H4 (cell line): ENCODE measurements around the gene CUEDC1. TPM values are rescaled to one million over a fixed set of nuclear protein-coding genes. Genes with fewer than 3 reads are reported as not detected.
"Not testable (repeated sequence)": the region's sequence is repeated elsewhere in the genome, so short reads cannot be mapped to it uniquely, and the experiment has no call there.

Source experiments
- DNase-seq: peaks from one replicate; pipeline ENCODE4 v3.0.0-alpha.2; 2015; ENCODE audit warnings: low spot score
- total RNA-seq: library from RNA; depleted of rRNA; stranded (reverse); fragments of >200 nt; shearing (Covaris generic); gene quantifications from 2 replicates; pipeline ENCODE4 v1.2.3, GENCODE V29; 2014

CUEDC1 gene
- total RNA-seq, 1 experiment from 2014 or later: 7.4 TPM

DNA sequence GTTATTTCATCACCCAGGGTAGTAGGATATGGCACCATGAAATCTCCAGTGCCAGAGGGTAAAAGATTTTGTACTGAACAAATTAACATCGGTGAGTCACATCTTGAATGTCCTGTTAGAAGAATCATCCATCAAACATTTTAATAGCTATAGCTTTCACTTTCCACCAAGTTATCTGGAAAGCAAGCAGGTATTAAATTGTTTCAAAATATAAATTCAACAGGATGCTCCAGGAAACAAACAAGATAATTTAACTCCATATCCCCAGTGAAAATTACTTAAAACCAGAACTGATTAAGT is 30.4 kb upstream of the CUEDC1 start:
- DNase-seq: peak; percentile 68

DNA sequence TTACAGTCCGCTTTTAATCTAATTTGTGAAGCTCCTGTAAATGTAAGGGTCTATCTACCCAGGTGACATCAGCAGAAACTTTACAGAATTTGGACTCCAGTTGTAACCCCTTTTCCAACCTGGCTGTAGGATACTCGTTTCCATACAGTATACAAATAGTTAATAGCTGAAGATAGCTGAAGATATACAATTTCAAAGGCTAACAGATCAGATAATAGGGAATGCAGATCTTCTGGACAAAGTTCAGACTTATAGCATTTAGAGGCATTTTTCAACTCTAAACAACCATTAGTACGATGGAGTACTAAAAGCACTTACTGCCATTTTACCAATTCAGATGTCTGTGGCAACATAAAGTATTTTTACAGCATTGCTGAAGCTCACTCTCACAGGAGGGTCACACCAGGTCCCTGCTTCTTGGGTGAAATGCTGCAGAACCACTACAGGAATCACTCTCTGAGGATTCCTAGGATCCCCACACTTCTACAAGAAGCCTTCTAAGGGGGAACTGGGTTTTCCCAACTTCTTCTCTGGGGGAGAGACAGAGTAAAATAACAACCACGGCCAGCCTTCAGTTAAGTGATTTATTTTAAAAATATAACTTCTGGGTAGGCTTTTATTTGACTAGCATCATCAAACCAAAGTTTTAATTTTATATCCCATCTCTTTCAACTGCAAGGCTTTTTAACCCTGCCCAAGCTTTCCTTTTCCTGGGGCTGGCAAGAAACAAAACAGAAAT is 29.9 kb upstream of the CUEDC1 start:
- DNase-seq: no peak

DNA sequence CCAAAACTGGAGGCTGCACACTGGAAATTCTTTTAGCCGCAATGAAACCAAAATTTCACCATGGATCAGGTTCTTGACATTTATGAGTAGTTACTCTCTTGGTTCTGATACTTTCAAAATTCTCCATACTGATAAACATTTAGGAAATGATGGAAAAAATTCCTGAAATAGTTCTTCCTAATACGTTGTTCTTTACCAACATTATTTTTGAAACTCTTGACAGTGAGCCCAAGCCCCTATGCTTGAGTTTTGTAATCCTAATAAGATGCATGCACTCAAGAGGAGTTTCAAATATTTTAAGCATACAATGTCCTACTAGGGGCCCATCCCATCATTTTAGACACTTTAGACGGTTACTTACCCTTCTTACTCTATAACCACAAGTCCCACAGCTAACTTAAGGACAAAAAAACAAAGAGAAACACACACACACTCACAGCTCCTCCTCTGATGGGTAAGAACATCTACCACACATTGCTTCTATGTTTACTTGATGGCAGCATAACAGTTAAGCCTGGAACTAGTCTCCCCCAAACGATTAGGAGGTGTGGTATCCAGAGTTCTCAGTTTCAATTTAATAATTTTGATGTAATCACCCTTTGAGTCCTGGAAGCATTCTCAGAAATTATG is 29.2 kb upstream of the CUEDC1 start:
- DNase-seq: no peak

DNA sequence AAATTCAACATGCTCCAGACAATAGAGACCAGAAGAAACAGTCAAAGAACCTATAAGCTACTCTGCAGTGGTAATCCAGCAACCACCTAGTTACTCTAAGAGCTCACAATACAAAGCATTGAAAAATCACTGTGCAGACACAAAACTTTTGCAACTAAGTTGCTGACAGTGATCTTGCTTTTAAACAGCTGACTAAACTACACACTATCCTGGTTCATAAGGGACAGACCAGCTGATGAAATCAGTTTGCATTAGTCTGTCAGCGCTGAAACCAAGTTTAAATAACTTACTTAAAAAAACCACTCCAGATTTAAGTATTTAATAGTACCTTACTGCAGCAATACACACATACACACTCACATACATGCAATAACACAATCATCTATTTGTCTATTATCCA is 28.2 kb upstream of the CUEDC1 start:
- no peak for DNase-seq

DNA sequence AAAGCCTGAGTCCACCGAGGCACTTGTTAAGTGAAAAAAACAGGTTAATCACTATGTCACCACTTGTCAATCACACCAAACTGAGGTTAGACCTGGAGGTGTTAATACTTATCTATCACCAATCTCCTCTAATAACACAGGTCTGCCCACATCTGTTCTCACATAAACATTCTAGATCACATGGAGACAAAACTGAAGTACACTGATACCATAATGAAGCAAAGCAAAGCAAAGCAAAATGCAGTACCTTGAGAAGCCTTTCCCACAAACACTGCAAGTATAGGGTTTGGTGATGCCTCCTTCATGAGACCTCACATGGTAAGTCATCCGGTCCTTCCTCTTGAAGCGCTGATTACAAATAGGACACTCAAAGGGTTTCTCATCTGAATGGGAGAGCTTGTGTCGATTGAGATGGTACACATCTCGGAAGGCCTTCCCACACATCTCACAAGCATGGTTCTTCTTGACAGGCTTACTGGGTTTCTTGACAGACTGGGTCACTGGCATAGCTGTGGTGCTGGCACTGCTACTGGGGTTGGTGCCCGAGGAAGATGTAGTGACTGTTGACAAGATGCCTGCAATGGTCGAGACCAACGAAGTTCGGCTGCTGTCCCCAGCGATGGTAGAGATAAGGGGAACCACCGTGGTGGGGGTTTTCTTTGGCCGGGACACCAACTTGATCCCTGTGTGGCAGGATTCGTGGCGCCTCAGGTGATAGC is 27.4 kb upstream of the CUEDC1 start:
- no peak for DNase-seq

DNA sequence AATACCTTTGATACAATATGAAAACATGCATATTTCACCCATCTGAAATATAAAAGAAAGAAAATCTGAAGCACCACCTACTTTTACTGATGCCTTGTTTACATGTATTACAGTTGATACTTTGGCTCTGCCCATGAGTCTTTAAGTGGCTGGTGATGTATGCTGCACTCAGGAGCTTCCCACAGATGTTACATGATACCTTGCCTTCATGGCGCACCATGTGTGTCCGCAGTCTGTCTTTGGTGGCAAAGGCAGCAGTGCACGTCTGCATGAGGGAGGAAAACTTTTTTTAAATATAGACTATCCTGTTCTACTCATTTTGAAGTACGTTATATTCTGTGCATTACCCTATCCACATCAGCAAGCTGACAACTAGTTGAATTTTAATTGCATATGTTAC is 25.3 kb upstream of the CUEDC1 start:
- no peak for DNase-seq

DNA sequence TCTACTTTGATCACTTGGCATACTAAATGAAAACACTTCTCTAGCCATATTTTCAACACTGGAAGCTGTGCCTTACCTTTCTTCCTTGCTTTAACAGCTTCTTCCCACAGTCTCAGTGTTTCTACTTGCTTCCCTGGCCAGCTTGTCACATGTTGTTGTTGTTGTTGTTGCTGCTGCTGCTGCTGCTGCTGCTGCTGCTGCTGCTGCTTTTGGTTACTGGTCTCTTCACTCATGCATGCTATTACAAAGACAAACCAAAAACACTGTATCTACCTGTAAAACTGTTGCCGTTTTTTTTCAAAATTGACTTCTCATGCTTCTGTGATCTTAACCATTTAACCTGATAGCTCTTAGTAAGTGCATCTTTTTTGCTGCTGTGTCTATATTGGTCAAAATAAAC is 23.9 kb upstream of the CUEDC1 start:
- no peak for DNase-seq

DNA sequence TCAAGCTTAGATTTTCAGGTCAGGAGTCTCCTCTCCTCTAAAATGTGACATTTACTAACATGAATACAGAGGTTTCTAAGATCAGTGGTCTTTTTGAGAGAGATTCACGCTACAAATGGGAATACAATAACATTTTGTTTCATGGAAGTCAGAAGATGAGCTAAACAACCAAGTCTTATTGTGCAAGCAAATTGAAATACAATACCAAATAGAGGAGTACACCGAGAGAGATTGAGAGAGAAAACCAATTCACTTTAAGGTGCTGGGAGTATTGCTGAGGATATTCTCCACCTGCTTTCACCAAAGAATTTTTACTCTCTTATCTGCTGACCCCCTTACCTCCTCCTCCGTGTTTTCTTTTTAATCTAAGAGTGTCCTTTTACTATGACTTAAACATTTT is 21.4 kb upstream of the CUEDC1 start:
- no peak for DNase-seq

DNA sequence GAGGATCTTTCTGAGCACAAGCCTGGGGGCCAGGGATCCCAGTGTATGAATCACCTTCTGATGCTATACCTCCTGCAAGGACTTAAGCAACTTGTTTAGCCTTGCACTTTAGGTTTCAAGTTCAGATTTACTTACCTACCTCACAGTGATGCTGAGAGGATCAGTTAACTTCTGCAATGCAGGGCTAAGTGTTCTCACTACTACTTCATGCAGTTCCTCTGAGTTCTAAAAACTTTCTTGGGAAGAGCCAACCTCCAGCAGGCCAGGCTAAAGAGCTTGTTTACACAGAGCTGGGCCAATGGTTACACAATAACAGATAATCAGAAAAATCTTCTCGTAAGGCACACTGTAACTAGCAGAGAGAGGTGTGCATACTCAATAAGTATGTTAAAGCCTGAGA is 19.8 kb upstream of the CUEDC1 start:
- no peak for DNase-seq

DNA sequence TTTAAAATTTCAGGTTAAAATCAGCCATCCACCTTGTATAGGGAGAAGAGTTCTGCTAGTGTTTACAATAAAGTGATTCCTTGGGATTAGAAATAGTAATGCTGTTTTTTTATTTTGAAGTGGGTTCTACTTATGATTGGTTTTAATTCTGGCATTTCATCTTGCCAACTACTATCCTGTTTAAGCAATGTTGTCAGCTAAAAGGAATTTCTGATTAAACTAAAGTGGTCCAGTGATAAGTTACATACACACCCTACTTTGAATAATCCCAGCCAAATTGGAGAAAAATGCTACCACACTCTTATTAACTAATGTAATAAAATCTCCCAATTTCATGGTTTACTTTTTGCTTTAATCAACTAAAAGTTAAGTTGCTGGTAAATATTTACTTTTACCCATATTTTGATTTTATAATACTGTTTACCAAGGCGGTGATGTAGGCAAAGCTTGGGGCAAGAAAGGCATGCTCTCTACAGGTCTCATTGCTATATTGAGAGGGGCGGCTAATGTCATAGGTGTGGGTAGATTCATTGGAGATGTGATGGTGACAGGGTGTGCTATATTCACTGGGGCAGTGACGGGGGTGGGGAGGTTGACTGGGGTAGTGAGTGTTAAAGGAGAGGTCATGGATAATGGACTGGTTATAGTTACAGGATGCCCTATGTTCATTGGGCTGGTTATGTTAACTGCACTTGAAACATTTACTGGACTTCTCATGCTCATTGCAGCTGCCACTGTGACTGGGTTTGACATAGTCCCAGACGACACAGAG is 19.0 kb upstream of the CUEDC1 start:
- DNase-seq: not testable (repeated sequence)

DNA sequence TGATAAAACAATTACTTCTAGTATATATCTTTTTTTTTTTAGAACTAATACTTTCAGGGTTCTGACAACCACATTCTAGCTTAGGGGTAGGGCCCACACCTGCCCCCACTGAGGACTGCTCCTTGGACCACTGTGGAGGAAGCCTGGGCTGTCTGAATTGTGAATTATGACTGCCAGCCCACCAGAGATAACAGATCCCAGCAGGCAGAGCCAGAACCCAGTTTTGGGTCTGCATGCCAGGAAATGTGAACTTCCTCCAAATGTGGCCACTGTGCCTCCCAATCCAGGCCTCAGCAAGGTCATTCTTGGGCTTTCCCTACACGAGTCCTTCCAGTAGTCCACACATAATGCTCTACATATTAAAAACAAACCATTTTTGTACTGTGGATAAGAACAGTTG is 16.9 kb upstream of the CUEDC1 start:
- DNase-seq: no peak

DNA sequence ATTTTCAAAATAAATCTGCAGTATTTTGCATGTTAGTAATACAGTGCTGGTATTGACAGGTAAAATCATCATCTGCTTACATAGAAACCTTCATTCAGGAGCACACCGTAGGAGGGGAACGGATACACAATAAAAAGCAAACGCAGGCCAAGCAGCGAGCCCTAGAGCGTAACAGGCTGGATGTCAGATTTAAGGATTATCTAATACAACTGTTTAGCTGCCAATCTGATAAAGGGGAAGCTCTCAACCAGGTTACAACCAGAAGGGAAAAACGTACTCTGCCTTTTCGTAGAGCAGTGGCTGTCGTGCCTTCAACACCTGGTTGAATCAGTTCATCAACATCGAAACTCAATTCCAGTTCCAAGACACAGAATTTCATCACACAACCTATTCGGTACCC is 16.4 kb upstream of the CUEDC1 start:
- DNase-seq: no peak

DNA sequence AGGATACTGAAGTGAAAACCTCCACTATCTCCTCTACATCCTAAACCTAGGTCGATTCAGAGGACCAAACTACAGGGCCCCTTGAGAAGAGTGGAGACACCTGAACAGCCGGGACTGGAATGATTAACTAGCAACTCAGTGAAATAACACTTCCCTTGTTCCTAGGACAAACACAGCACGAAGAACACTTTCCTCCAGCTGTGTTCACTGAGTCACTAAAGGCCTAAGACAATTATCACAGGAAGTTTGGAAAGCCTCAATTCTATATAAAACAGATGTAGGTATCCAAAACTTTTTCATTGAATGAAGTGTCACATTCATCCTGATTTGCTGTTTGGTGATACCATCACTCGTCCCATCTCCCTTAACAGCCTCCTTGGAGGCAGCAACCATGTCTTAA is 15.5 kb upstream of the CUEDC1 start:
- DNase-seq: no peak

DNA sequence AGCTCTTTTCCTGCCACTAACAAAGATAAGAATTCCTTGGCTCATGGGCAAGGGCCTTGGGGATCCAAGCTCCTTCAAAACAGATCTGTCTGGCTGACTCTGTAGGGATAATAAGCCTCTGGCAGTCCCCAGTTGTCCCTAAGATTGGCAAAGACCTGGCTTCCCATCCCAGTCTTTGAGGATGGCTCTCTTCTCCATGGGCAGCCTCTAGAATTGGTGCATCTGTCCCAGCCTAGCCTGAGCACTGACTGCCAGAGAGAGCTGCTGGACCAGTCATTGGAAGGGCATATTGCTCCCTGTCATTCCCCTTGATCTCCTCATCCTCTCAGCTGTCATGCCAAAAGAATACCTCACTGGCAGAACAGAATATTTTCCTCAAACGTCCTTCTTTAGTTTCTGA is 13.2 kb upstream of the CUEDC1 start:
- no peak for DNase-seq

DNA sequence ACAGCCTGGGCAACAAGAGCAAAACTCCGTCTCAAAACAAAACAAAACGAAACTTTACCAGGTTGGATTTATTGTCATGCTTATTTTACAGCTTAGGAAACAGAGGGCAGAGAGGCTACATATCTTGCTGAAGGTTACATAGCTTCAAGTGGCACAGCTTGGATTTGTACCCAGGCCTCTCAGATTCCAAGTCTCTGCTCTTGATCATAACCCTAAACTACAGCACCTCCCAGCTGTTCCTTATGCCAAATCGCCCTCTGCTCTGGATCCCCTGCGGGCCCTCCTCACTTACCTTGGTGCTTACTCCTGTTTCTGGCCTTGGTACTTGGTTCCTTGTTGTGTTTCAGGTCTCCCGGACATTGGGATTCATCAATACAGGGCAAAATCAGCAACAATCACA is 11.7 kb upstream of the CUEDC1 start:
- DNase-seq: no peak

DNA sequence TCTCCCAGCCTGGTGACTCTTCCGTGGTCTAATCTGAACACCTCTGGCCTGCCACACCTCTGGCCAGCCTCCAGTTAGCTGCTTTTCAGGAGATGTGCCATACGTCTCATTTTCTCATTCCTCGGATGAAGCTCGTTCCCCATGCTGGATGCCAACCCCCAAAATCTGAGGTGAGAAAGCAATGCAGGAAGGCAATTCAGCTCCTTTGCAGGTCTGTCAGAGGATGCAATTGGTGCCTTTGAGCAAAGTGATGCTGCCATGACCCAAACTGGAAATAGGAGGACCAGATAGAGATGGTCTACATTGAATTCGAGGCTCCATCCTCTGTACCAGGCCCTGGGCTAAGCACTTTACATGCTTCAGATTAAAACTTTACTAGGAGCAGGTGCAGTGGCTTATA is 11.0 kb upstream of the CUEDC1 start:
- DNase-seq: no peak

DNA sequence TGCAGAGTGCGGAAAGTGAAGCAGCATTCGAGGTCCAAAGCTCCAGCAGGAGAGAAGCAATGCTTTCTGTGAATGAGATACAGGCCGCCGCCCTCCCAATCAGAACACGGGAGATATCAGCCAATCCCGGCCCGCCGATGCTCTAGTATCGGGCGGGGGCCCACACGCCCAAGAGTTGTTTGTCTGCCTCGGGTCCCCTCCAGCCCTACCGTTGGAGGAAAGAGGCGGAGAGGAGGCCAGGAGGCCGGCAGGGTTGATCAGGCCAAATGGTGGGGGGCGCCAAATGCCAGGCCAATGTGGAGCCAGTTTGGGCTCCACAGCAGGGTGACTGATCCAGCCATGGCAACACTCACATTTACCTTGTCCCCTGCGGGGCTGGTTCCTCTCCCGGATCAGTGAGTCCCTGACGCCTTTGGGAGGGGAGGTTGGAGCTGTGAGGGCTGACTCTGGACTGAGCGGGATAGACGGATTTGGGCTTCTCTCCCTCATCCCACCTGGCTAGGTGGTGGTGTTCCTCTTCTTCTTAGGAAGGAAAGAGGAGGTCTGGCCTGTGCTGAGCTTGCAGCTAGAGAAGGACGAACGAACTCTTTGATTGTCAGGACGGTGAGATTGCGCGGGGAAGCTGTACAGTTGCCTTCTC is 10.4 kb upstream of the CUEDC1 start:
- DNase-seq: no peak

DNA sequence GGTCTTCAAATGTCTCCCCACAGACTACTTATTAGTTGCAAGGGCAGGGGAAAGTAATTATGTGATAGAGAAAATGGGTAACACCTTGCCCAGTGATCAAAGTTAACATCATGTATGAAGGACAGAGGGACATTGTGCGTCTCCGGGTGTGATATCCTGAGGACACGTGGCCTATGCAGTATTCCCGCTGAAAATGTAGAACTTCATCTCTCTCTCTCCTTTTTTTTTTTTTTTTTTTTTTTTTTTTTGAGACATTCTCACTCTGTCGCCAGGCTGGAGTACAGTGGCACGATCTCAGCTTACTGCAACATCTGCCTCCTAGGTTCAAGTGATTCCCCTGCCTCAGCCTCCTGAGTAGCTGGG is 7.9 kb upstream of the CUEDC1 start:
- no peak for DNase-seq

DNA sequence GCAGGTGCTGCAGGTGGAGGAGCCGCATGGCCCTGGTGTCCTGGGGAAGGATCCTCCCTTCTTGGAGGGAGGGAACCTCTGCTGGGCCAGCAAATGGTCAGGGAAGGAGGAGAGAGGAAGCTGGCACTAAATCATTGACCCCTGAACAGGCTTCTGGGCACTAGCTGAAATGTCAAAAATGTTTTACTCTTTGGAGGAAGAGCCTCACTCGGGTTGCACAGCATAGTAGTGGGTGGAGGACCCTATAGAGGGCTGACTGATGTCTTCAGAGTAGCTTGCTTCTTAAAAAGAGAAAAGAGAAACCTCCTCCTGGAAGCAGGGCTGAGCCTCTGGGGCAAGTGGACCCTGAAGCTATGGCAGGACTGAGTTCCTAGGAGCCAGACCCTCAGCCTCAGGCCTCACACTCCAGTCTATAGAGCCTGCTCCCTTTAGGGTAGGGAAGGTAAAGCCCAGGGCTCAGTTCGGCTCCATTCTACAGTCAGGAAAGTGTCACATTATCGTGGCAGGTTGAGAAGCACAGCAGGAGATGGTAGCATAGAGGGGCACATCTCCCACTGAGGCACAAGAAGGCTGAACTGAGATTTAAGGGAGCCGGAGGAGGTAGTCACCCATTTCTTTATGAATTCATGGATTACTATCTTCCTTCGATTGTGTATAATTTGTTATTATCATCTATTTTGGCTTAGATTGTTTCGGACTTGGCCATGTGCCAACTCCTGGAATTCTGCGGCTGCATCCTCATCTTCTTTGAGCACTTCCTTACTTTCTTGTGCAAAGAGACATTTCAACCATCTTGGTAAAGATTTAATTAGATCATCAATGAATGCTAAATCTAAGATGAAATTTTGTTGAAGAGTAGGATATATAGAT is 7.3 kb upstream of the CUEDC1 start:
- DNase-seq: no peak

DNA sequence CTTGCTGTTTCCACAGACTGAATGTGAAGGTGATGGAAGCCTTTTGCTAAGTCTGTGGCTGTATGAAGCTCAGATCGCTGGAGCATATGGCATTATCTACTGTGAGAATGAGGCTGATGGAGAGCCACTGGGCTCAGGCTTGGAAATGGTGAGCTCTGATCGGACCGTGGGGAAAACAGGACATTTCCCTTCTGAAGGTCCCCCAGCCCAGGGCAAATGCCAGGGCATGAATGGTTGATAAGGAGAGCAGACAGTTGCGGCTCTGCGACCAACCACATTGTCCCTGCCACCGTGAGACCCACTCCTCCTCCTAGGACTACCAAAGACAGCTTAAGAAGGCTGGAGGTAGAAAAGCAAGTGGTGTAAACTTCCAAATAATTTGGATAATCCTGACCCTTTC is 4.7 kb upstream of the CUEDC1 start:
- no peak for DNase-seq

DNA sequence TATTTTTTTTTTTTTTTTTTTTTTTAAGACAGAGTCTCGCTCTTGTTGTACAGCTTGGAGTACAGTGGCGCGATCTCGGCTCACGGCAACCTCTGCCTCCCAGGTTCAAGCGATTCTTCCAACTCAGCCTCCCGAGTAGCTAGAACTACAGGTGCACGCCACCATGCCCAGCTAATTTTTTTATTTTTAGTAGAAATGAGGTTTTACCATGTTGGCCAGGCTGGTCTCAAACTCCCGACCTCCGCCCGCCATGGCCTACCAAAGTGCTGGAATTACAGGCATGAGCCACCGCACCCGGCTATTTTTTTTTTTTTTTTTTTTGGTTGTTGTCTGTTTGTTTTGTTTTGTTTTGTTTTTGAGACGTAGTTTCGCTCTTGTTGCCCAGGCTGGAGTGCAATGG is 3.2 kb upstream of the CUEDC1 start:
- not testable (repeated sequence) for DNase-seq
